ENCODE results near the gene SDK1.

The SDK1 gene

DNA sequence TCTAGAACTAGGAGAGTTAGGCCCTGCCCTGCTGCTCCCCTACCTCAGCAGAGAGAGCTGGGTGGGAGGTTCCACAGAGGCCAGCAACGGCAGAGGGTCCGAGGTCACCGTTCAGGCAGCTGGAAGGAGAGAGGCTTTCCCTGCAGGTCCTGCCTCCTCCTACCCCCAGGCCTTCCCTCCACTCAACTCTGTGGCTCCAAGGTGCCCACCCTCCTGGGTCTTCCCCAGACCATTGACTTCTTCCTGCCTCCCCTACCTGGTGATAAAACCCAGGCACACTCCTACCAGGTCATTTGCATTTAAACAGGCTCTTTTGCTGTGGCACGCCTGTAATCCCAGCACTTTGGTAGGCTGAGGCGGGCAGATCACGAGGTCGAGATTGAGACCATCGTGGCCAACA is 865.8 kb downstream of the SDK1 start:
- no peak for DNase-seq

DNA sequence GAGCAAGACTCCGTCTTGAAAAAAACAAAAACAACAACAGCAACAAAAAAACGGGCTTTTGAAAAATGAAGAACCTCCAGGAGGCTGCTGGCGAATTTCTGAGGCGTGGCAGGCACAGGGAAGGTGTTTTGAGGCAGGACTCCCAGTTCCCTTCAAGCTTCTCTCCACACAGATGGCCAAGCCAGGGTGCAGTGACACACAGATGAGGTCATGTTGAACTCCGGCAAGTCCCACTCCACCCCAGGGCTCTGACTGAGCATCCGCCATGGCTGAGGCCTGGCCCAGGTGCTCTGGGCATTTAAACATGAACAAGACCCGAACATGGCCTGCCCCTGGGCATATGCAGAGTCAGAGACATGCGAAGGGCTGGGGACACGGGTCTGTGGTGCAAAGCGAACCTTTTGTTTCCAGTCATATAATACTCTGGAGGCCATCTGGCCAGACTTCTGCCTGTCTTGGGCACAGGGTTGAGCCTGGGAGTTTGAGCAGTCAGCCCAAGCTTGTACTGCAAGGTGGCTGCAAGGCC is 866.4 kb downstream of the SDK1 start:
- DNase-seq, result no peak

DNA sequence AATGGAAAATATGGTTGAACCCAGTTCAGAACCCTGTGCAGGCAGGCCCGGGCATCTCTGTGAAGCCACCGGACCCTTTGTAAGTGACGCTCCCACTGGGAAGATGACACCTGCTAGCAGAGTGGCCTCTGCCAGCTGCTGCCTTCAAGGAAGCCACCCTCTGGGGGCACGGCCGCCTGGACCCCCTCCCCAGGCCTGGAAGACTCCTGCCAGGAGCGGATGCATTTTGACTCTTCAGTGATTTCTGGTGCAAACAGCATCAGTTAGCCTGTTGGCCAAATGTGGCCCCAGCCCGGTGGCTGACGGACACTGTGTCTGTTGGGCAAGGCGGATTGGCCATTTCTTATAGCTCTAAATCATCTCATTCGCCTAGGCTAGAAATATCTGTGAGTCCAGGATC is 867.0 kb downstream of the SDK1 start:
- DNase-seq, result no peak

DNA sequence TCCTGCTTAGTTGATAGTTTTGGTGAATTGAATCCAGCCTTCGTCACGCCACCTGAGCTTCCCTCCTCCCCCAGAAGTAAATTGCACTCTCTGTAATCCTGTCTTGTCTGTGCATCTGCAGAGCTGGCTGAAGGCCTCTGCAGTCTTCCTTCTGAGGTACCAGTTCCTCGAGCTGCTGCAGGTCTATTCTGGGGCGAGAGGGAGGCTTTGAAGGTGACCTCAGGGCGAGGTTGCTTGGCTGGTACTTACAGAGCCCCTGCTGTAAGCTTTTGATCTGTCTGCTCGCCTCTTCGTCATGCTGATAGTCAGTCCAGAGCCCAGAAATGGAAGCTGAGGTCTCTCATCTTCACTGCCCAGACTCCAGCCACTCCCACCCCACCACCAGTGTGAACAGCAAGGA is 867.5 kb downstream of the SDK1 start:
- no peak for DNase-seq

DNA sequence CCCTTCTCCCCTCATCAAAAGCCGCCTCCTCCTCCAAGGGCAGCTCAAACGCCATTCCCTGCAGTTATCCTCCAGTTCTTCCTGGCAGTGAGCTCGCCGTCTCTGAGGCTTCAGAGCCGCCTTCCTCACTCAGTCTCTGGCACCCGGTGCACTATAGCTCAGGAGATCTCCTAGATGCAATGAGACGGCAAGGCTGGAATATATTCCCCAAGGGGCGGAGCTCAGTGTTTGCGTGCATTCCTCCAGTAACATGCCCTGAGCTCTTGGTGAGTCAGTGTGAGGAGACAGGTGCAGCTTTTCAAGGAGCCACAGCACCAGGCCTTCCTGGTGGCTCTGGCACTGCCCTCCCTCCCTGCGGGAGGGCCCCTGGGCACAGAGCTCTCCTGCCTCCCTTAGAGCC is 868.4 kb downstream of the SDK1 start:
- no peak for DNase-seq

DNA sequence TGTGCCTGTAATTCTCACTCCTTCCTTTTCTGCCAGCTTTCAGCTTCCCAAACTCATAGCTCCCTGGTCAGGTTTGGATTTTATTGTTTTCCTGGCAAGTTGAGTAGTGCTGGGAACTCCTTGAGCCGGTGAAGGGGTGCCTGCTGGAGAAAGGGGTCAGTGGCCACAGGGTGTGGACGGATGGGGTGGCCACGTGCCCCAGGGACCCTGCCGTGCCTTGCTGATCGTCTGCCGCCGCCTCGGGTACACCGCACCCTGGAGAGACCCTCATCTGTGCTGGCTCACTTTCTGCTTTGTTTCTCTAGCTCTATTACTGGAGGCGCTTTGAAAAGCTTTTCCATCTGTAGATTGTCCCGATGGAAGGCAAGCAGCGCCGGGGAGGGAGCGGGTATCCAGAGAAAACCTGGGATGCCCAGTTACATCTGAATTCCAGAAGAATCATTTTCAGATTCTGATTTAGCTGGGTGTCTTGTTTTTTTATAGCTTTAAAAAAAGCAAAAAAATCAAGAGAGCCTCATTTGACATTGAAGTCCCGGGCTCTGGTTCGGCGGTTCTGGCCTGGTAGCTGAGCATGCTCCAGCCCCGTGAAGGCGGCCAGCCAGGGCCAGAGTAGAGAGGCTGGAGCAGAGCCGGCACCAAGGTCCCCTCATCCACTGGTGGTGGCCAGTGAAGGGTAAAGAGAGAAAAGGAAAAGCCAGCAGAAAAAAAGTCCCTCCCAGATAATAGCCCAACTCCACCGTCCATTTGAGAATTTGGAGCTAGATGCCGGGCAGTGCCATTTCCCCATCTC is 870.1 kb downstream of the SDK1 start:
- DNase-seq, result no peak

DNA sequence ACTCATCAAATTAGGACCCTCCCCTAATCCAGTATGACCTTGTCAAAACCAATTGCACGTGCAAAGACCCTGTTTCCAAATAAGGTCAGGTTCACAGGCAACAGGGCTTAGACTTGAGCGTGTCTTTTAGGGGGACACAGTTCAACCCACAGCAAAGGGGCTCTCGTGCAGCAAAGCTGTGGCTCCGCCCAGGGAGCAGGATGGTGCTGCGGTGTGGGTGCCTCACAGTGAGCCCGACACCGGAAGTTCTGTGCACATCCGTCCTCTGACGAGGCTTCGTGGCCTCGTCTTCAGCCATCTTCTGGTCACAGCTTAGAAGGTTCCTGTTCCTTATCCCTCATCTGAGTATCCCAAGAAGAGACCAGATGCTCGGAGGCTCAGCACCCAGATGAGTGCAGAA is 871.8 kb downstream of the SDK1 start:
- no peak for DNase-seq

DNA sequence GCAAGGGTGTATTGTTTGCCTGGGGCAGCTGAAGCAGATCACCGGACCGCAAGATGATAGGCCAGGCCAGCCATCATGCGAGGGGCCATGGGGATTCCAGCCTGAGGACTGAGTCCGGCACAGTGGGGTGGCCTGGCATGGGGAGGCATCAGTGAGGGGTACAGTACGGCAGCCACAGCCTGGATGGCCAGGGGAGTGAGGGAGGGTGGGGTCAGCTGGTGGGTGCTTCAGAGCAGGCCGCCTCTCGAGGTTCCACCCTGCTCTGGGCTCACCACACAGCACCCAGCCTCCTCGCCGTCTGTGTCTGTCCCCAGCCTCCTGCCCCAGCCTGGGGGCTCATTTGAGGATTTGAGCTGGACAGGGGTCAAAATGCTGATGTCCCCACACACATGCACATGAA is 872.6 kb downstream of the SDK1 start:
- DNase-seq, result no peak

DNA sequence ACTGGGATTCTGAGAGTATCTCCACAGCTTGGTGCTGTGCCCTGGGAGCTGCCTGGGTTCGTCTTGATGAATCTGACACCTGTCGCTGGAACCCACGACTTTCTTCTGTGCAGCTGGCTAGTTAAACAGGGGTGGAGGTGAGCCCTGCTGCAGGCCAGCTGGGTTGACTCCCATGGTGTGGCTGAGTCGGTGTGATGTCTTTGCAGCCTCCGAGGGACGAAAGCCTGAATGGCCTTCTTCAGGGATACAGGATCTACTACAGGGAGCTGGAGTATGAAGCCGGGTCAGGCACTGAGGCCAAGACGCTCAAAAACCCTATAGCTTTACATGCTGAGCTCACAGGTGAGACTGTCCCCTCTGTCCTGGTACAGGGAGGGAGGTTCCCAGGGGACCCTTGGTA is 873.0 kb downstream of the SDK1 start:
- no peak for DNase-seq

DNA sequence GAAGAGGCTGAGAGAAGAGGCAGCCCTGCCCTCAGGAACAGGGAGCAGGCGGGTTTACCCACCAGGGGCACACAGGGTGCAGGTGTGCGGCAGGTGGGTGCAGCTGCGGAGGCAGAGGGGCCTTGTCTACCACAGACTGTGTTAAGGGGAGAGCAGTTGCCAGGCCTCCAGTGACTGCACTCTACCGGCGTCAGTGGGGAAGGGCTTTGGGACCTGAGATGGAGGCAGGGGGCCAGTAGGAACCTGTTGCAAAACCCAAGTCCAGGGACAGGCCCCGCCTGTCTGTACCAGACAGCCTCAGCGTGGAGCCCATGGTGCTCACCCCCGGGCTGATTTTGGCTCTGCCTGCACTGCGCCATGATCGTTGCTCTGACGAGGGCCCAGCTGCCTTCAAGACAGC is 873.4 kb downstream of the SDK1 start:
- no peak for DNase-seq

DNA sequence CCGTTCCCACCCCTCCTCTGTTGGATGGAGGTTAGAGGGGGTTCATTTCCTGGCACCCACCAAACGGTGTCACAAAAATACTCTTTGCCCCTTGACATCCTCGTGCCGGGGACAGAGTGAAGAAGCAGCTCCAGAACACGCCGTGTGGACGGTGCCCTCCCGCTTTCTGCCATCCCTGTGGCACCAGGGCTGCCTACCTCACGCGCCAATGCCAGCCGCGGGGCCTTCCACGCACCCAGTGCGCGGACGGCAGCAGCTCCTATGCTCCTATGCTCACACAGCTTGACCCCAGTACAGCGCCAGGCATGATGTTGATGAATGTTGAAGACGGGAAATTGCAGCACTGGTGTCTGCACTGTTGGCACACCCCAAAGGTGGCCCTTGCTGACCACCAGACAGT is 873.8 kb downstream of the SDK1 start:
- DNase-seq, result no peak

DNA sequence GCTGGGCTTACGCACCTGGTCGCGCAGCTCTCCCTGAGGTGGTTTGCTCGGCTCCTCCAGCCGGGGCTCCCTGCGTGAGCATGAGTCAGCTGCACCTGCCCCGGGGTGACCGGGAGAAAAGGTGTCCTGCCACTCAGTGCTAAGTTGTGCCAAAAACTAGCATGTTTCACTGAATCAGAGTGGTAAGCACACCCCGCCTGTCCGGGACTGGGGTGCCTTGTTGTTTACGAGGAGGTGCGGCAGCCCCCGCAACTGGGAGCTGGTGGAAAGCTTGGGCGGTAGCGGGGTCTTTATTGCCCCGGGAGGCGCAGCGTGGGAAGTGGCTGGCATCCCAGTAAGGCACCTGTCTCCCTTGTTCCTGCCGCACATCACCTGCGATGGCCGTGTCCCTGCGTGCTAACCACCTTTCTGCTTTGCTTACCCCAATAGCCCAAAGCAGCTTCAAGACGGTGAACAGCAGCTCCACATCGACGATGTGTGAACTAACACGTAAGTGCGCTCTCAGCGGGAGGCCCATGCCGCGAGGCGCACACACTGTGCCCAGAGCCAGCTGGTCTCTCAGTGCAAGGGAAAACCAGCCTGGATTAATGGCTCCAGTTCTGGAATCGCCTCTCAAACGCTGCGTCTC is 874.4 kb downstream of the SDK1 start:
- no peak for DNase-seq

DNA sequence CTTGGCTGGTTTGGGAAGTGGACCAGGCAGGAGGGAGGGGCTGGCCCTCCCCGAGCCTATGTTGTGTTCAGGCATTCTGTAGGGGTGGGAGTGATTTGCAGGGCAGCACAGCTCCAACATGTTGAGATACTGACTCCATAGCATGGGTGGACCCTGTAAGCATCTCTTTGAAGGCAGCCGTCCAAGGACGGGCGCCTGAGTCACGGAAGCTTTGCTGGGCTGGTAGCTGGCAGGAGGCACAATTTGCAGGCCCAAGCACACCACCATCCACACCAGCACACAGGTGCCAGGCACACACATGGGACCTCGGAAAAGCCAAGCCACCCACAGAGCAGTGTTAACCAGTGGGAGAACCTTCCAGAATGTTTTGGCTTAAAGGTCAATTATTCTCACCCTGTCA is 875.9 kb downstream of the SDK1 start:
- DNase-seq, result no peak

DNA sequence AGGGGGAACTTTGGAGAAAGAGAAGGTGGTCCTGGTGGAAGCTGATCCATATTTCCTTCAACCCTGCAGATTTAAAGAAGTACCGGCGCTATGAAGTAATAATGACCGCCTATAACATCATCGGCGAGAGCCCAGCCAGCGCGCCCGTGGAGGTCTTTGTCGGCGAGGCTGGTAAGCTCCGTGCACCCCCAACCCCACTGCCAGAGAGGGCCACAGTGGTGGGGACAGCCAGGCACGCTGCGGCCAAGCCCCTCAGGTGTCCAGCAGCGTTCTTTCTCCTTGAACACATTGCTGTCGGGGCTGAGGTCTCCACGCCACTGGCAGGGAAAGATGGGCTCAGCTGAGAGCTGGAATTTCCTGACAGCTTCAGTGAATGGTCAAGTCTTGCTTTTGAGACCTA is 877.4 kb downstream of the SDK1 start:
- no peak for DNase-seq

DNA sequence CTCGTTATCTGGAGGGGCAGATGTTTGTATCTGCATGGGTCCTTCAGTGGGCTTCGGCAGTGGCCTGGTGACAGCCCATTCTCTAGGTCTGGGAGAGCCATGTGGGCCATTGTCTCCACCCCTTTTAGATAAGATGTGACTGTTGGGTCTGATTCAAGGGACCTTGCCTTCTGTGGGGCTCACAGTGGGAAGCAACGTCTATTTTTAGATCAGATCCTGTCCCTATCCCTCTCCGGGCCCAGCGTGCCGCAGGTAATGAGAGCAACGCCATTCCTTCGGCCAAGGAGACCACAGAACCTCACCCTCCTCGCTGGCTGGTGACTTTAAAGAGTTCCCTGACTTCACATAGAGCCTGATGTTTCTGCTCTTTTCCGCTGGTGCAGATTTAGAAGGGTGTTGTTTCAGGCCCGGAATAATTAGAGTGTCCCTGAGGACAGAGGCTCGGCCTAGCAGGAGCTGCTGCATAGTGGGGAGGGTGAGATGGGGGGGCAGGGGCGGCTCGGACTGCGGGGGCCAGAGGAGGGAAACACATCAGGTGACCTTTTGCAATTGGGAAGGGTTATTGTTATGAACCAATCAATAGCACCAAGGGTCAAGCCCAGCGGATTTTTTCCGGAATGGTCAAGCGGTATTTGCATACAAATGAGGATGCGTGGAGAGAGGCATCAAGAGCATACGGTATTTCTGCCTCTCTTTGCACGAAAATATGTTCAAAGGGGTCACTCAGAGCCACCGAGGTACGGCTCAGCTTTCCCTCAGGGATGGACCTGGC is 878.0 kb downstream of the SDK1 start:
- DNase-seq, result no peak

DNA sequence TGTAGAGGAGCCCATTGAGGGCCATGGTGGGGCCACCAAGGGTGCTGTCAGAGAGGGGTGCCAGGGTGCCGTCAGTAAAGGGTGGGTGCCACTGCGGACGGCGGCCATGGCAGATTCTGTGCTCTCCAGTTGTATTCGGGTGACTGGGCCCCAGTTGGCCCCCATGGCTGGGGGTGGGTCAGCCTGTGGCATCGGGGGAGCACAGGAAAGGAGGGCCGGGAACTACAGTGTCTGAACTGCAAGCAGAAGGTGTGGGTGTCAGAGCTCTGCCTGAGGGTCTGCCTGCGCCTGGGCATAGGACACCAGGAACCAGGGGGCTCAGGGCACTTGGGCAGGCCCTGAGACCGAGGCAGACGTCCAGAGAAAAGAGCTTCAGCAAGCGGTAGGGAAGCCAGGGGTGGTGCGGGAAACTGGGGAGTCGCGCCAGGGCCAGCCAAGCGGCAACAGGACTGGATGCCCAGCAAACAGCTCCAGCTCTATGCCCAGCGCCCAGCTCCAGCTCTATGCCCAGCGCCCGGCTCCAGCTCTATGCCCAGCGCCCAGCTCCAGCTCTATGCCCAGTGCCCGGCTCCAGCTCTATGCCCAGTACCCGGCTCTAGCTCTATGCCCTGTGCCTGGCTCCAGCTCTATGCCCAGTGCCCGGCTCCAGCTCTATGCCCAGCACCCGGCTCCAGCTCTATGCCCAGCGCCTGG is 878.8 kb downstream of the SDK1 start:
- DNase-seq, result no peak

DNA sequence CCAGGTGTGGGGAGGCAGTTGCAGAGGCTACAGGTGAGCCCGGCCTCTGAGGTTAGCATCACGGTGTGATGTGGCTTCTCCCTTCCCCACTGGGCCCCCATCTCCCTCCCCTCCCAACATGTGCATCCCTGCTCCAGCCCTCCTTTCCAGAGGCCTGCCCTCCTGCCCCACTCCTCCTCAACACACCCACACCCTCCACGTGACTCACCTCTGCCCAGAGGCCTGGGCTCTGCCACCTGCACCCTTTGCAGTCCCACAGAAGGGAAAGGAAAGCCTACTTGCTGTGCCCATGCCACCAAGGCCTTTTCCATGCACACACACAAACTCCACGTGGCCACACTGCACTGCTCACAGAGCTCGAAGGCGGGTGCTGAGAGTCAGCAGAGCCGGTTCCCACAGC is 880.4 kb downstream of the SDK1 start:
- DNase-seq, result no peak

DNA sequence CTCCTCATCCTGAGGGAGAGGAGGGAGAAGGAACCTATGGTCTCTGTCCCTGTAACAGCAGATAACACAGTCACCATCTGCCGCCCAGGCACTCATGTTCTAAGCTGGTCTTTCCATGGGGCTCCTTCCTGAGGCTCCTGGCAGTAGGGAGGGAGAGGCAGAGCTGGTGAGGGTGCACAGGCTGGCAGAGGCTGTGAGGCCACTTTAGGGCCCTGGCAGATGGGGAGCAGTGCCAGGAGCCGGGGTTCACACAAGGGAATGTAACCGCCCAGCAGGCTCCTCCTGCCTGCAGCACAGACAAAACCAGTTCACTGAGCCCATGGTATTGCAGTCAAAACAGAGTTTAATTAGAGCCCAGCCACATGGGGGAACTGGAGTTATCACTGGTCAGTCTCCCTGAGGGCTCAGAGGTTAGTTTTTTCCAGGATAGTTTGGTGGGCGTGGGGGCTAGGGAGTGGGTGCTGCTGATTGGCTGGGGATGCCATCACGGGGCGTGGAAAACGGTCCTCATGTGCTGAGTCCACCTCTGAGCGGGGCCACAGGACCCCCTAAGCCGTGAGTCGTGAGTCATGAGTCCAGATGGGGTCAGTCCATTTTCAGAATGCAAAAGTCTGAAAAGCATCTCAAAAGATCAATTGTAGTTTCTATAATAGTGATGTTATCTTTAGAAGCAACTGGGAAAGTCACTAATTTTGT is 881.7 kb downstream of the SDK1 start:
- no peak for DNase-seq

DNA sequence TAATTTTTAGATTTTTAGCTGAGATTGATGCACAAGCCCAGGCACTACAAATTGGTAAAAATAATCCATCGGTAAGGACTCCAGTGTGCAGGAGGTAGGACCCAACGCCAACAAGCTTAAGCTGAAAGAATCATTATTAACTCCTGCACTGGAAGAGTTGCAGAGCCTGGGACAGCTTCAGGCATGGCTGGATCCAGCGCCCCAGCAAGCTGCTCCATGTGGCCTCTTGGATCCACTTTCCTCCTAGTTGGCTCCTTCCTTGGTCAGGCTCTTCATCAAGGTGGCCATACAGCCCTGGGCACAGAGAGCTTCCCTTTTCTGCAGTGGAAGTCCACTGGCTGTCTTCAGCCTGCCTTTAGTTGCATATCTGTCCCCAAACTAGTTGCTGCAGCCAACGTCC is 883.6 kb downstream of the SDK1 start:
- no peak for DNase-seq

DNA sequence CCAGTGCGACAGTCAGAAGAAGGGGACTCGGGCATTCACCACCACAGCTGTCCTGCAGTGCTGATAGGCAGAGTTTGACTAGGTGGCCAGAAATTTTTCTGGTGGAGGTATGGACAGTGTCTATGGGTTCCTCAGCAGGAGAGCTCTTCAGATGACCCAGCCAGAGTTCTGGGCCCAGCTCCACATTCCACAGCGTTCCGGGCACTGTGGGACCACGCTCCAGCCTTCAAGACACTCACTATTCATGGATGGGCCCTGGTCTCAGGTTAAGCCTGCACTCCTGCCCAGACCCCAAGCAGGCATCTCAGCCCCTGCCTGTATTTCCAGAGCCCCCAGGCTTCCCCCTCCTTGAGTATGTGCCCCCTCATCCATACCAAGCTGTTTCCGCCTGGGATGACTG is 884.1 kb downstream of the SDK1 start:
- no peak for DNase-seq

DNA sequence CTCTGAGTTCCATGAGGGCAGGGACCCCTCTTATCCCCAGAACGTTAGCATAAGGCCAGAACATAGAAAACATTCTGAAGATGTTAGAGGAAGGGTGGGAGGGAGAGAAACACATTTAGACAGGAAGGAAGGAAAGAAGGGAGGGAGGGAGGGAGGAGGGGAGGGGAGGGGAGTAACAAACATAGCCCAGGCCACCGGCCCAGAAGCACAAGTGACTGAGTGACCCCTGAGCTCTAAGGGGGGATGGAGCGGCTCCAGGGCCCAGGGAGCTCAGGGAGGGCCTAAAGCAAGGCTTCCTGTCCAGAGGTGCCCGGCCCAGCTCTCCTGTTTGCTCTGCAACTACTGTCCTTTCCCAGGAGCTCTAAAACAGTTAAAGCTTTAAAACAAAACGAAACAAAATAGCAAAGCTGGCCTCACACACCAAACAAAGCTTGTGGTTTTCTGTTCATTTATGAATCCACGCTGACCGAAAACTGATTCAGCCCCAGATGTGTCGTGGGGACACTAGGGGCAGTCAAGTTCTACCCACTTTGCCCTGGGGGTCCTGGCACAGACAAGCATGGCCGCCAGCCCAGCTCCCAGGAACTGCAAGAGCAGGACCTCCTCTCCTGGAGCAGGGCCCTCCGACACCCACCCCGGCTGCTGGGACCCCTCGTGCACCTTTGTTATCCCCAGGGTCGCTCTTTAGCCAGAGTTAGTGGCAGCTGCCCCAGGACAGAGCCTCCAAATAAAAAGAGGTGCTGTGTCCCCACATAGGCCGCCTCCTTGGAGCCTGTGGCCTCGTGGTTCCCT is 884.9 kb downstream of the SDK1 start:
- no peak for DNase-seq

DNA sequence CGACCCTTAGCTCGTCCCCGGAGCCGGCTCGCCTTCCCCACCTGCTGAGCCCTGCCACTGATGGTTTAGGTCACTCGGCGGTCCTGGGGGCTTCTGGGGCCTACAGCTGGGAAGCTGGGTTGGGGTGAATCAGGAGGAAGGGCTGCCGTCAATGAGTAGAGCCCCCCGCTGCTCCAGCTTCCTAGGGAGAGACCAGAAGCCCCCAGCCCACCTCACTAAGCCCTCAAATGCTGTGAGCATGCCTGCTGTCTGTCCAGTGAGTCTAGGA is 885.4 kb downstream of the SDK1 start:
- DNase-seq, result no peak
